HG03280 (cell line): ENCODE measurements around the gene RASL11A.
"Not testable (repeated sequence)": the region's sequence is repeated elsewhere in the genome, so short reads cannot be mapped to it uniquely, and the experiment has no call there.

Experiments used
- ATAC-seq: cut with Tn5 transposase; IDR thresholded peaks from one replicate; pipeline ENCODE4 v1.9.1; 2021; ENCODE audit warnings: mild to moderate bottlenecking, moderate library complexity; ENCODE audit not compliant: unreplicated experiment

Gene RASL11A

DNA sequence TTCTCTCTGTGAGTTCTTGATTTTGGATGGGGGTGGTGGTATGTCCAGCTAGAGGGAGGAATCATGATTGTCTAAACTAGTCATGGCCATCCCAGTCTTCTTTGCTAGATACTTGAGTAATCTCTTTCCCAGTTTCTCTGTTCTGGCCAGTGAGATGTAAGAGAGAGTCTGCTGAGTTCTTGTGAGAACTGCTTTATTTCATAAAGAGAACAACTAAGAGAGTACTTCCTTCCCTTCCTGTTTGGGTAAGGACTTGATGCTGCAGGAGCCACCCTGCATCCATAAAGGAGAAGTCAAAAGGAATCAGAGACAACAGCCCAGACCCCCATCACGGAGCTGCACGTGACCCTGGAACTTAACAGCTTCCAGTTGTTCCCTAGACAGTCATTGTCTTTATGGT lies 3.0 kb upstream of the RASL11A start:
- no peak for ATAC-seq

DNA sequence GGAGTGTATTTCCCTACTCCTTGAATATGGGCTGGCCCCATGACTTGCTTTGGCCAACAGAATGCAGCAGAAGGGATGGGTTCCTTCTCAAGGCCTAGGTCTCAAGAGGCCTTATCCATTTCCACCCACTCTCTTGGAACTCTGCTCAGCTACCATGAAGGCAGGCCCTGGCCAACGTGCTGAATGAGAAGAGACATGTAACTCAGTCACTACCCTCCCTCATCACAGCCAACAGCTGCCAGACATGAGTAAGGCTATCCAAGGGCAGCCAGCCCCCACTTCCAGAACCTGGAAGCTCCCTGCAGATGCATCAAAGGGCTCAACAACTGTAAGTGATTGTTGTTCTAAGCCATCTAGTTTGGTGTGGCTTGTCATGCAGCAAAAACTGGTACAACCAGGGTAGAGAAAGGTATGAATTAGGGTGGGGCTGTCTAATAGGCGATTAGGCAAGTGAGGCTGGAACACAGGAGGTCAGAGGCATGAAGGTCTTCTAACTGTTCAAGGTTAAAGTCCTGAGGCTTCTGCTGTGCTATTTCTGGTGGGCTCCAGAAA lies 1.4 kb upstream of the RASL11A start:
- ATAC-seq: no peak

DNA sequence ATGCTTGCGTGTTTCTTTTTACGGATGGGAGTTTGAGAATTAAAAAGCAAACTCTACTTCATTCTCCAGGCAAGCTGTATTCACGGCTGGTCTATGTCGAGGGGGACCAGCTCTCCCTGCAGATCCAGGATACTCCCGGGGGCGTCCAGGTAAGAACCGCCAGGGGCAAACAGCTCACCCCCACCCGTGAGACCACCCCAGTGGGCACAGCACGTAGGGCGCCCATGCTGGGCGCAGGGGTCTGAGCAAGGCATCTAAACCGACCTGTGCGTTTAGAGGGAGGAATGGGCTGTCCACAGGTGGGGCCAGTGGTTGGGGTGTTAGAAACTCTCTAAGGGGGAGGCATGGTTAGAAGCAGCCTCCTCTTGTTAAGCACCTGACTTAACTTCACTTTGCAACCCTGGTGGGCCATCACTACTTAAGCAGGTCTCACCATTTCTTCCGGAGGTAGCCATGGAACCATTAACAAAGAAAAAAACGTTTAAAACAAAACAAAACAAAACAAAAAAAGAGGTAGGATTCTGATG lies 1.0 kb downstream of the RASL11A start:
- ATAC-seq: no peak

DNA sequence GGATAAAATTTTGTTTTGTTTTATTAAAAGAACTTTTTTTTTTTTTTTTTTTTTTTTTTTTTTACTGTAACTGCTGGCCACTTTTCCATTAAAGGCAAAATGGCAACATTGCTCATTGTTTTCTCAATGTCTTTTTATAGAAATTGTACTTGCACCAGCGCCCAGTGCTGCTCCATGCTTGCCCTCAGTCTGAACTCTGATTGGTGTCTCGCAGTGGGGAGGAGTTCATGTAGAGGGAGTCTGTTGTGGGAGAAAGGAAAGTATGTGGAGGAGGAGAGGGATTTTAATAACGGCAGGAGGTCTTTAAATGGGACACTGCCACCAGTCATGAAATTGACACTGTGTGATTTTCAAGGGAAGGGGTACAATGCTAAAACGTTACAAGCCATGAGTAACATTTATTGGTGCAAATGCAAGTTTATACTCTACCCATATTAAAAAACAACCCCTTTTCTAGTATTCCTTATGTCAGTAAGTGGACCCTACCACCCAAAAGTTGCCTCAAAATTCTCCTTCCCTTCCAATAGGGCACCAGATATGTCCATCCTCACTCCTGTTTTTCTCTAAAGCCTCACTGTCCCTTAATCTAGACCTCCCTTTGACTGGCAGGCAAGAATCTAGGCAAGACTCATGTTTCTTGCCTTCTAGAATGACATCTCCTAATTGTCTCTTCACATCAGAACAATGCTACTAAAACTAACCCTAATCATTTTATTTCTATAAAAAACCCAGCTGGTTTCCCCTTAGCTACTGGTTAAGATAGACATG lies 3.2 kb downstream of the RASL11A start:
- no peak for ATAC-seq

DNA sequence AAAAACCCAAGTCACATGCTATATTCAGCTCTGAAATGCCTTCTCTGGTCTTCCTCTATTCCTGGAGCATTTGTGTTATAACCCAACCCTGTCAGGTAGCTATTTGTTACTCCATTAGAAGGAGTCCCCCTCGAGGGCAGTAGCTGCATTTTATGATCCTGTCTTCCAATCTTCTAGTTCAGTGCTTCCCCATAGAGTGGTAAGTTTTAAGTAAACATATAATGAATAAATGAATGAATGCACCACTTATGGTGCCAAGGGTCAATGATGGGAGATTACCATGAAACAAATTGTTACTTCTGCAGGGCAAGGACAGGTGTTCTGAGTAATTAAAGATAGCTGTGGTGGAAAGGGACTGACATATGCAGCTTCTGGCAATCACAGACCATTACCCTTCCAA lies 4.0 kb downstream of the RASL11A start:
- no peak for ATAC-seq

DNA sequence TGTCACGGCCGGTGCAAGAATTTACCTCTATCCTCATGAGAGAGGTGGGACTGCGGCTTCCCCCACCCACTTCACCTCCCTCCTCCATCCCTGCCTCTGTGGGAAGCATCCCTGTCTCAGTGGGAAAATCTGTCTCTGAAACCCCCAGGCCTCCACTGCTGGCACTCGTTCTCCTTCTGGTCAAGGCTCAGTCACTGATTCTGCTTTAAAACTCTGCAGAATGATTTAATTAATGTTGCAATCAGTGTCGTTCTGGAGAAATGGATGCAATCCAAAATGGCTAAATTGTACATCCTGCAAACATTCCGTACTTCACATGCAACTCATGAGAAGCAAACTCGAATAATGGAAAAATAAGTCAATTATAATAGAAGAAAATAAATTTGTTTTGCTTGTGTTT lies 5.6 kb downstream of the RASL11A start:
- ATAC-seq: no peak

DNA sequence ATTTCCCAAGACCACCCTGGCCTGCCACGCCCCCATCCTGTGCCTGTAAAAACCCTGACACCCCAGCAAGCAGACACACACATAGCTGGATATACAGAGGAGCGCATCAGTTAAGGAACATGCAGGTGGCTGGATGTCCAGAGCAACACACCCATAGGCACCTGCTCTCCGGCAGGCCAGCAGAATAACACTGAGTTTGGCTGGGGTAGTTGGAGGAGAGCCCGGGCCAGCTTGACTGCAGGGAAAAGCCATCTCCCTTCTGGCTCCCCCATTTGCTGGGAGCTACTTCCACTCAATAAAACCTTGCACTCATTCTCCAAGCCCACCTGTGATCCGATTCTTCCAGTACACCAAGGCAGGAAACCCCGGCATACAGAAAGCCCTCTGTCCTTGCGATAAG lies 8.9 kb downstream of the RASL11A start:
- ATAC-seq: no peak

DNA sequence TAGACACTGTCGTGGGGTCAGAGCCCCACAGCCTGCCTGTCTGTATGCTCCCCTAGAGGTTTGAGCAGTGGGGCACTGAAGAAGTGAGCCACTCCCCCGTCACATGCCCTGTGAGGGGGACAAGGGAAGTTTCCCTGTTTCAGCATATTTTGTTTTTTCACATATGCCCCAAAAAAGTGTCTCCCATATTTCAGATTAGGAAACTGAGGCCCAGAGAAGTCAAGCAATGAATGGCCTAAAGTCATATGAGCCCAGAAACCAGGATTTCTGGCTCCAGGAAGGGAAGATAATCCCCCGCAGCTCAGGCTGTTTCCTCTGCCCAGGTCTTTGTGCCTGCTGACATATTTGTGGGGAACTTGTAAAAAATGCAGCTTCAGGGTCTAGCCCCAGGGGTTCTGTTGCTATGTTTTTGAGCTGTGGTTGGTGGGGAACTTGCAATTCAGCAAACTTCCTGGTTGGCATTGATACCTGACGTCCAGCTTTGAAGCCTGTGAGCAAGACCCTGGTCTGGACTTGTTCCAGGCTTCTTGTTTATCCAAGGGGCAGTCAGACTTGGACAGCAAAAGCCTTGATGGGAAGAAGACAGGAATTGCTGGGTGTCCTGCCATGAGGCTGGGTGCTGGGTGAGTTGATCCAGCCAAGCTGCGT lies 9.5 kb downstream of the RASL11A start:
- no peak for ATAC-seq

DNA sequence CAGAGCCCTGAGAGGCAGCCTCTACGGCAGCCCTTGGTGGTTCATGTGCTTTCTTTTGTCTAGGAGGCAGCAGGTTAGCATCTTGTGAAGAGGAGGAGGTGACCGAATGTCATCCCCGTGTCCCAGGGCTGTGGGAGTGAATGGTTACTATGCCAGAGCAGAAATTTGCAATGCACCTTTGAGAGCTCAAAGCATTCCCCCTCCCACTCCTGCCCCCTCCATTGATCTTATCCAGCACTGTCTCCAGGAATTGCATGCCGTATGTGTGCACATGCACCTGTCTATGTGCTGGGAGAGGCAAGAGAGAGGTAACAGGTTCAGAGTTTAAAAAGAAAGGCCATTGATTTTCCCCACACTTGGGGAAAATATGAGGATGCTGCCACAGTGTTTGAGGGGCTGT lies 10.2 kb downstream of the RASL11A start:
- no peak for ATAC-seq

DNA sequence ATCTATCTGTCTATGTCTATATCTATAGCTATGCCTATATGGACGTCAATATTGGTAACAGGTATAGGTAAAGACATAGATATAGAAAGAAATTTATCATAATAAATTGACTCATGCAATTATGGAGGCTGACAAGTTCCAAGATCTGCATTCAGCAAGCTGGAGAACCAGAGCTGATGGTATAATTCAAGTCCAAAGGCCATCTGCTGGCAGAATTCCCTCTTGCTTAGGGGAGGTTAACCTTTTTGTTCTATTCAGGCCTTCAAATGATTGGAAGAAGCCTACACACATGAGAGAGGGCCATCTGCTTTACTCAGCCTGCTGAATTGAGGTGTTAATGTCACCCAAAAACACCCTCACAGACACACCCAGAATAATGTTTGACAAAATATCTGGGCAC lies 10.8 kb downstream of the RASL11A start:
- no peak for ATAC-seq

DNA sequence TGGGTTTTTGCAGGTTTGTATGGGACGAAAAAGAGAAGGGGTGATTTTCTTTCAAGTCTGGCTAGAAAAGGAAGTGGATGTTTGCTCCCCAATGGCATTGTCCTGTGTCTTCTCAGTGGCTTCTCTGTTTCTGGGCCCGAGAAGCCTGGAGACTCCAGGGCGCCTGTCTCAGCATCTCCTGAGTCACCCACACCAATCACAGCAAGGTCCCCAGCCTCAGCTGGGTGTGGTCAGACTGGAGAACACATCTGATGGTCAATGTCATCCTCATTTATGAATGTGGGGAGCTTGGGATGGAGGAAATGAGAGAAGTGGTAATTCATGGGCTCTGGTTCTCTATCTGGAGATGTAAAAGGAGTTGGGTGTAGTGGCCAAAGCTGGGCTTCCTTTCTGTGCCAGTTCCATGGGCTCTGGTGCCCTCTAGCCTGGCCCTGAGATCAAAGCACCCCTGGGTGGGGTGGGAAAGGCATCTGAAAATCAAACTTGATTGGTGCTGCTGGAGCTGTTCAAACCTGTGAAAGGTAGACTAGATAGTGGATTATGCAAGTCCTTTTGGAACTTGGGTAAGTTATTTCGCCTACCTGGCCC lies 13.4 kb downstream of the RASL11A start:
- no peak for ATAC-seq

DNA sequence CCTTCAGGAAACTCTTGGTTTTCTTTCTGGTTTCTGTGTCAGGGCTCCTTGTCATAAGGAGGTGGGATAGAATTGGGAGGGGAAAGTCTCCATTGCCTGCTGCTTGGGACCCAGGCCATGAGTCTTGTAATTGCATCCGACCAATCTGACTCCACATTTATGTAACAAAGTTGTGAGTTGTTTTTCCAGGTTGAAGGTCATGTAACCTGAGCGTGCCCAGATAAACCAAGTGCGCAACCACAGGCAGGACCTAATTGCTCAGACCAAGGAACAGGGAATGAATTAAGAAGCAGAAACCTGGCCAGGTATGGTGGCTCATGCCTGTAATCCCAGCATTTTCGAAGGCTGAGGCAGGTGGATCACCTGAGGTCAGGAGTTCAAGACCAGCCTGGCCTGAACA lies 17.8 kb downstream of the RASL11A start:
- ATAC-seq: no peak

DNA sequence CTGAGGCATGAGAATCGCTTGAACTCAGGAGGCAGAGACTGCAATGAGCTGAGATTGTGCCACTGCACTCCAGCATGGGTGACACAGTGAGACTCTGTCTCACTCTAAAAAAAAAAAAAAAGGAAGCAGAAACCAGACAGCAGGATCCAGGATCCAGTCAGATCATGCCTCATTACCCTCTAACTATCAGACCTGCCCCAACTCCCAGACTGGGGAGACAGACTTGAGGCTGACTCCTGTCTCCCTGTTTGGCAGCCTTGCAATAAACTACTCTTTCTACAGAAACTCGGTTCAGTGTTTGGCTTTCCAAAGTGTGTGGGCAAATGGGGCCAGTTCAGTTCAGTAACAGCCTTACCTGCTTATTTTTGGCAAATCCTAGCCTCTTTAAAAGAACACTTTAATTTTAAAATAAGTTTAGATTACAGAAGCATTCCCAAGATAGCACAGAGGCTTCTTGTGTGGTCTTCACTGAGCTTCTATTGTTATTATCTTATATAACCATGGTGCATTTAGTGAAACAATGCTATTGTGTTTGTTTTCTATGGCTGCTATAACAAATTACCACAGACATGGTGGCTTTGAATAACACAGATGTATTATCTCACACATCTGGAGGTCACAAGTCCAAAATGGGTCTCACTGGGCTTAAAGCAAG lies 18.5 kb downstream of the RASL11A start:
- no peak for ATAC-seq

DNA sequence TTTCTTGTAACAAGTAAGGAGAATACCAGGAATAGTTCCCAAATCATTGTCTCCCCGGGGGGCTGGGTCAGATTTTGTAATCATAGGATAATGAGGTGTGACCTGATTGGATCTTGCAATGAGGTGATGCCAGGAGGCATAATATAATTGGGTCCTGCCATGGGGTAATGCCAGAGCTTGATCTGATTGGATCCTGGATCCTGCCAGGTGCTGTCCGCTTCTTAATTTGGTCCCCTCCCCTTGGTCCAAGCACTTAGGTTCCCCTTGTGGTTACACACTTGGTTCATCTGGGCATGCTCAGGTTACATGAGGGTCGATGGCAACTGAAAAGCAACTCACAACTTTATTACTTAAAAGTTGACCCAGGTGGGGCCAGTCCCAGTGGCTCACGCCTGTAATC lies 20.1 kb downstream of the RASL11A start:
- no peak for ATAC-seq

DNA sequence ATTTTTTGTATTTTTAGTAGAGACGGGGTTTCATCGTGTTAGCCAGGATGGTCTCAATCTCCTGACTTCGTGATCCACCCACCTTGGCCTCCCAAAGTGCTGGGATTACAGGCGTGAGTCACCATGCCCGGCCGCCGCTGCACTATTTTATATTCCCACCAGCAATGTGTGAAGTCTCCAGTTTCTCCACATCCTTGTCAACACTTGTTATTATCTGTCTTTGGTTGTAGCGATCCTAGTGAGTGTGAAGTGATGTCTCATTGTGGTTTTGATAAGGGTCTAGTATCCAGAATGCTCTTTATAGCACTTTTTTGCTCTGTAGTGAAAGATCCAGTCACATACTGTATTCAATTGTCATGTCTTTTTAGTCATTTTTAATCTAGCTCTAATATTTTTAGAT lies 21.3 kb downstream of the RASL11A start:
- not testable (repeated sequence) for ATAC-seq

DNA sequence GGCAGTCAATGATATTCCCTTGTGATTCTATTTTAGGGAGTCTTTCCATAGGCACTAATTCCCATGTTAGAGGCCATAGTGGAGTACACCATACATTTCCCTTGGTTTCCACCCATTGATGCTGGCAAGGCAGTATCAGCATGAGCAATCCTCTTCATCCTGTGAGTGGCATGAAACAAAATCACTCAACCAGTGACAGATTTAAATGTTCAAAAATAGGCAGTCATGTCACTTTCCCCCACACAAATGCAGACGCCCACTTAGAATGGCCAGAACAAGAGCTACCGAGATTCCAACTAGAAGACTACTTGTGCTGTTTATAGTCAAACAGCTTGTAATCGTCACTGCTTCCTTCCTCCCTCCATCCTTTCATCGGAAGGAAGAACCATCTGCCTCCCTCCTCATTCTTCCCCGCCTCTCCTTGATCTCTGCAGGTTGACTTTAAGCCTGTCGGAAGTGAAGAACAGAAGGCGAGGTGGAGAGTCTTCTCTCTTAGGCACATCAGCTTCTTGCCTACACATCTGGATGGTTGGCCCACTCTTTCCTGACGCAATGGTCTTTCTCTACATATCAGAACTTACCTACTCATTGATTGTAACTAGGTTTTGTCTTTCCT lies 22.6 kb downstream of the RASL11A start:
- ATAC-seq: no peak

DNA sequence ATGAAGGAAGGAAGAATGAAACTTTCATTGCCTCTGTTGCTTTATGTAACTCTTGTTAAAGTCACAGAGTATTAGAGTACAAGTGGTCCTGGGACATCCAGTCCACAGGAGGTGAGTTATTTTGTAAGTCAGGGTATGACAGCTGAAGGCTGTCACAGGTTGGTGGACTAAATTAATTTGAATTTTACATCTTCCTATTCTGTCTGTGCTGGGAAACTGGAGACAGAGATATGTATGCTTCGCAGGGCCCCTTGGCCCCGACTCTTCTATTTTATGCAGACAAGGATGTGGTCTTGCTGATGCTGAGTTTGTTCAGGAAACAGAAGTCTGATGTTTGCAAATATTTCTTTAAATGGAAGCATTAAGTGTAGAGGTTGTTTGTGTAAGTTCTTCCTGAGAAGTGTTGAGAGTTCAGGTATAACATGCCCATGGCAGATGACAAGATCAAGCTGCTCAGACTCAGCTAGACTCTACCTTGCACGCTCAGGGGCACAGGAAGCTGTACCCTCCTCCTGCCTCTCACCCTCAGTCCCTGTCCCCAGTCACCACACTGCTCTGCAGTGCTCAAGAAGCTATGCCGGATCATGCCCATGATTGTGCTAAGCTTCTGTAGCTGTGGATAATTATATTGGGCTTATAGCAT lies 23.4 kb downstream of the RASL11A start:
- ATAC-seq: no peak

DNA sequence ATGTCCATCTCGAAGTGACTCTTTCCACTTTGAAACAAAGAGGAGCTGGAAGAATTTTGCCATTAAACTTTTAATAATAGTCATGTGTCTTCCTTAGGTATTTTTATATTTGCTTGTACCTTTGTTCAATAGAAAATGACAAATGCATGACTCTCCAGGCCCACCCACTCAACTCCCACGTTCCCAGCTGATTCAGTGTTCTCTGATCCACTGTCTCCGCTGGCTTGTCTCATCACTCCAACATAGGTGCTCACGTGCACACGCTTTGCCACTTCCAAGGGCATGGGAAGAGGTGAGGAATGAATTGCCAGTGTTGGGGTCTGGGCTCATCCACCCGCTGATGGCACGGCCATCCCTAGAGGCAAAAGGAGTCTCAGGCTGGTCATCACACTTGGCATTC lies 24.5 kb downstream of the RASL11A start:
- no peak for ATAC-seq

DNA sequence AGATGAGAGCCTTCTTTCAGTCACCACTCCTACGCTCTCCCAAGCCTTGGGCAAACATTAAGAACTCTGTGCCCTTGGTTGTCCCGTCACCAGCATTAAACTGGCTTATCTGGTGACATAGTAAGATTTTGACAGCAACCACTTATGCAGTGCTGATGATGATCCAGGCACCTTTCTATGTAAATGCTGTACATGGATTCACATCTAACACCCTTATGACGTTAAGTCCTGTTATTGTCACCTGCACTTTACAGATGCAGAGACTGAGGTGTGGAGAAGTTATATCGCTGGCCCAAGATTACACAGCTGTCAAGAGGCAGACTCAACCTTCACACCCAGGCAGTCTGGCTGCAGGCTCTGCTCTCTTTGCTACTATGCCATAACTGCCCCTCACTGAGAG lies 25.0 kb downstream of the RASL11A start:
- no peak for ATAC-seq

DNA sequence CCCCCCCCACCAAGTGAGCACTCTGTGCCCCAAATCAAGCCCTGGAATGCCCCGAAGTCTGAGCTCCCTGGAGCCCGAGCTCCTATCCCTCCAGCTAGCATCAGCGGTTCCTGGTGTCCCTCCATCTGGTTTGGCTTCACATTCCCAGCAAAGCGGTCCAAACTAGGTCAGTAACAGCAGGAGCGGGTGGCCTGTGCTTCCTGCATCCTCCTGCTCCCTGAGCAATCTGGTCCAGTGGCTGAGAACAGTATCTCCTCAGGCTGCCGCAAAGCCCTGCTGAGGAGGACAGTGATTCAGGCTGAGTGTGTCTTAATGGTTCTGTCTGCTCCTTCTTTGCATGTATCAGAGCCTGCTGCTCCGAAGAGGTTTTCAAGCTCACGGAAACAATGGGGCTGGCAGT lies 25.9 kb downstream of the RASL11A start:
- ATAC-seq: no peak
